SHP77 treated with DMSO at 0.1 percent for 48 hours (cell line): ENCODE results near the gene SLC35E3.

Experiments
- DNase-seq: peaks from one replicate; lab custom pipeline; 2025; lab: John Stamatoyannopoulos, UW

SLC35E3 gene

DNA sequence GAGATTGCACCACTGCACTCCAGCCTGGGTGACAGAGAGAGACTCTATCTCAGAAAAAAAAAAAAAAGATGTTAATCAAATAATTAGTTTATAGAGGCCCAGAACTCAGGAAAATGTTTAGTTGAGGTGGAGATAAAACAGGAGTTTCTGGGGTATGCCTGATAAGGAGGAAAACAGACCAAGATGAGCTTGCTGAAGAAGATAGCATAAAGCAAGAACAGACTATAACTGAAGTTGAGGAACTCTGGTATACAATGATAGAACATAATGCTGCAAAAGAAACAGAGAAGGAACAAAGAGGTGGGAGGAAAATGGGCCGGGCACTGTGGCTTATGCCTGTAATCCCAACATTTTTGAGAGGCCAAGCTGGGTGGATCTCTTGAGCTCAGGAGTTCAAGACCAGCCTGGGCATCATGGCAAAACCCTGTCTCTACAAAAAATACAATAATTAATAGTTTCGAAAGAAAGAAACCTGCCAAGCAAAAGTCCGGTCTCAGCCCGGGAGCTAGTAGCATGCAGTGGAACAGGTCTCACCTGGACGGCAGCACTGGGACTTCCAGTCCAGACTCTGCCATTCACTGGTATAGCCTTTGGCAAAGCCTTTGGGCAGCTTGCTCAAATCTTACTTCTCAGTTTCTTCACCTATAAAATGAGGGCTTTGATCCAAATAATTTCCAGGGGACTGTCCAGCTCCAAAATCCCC, 25.4 kb downstream of the SLC35E3 start:
- DNase-seq, result no peak

GRCh38 chr12:68772714-68773113, 26.7 kb downstream of the SLC35E3 start:
- DNase-seq, result no peak

DNA sequence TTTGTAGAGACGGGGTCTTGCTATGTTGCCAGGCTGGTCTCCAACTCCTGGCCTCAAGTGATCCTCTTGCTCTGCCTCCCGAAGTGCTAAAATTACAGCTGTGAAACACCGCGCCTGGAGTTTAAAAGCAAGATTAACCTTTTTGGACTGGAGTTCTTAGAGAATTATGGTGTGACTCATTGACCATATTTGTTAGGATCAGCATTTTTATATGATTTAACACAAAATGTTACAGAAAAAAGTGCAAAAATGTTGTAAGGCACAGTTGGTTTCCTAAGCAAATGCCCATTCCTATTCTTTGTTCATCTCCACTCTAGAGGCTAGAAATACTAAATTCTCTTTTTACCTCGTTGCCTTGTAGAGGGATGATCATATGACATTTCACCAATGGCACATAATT, 27.6 kb downstream of the SLC35E3 start:
- no peak for DNase-seq

- DNase-seq, result no peak
Measured at GRCh38 chr12:68775121-68775630, 29.2 kb downstream of the SLC35E3 start.

DNA sequence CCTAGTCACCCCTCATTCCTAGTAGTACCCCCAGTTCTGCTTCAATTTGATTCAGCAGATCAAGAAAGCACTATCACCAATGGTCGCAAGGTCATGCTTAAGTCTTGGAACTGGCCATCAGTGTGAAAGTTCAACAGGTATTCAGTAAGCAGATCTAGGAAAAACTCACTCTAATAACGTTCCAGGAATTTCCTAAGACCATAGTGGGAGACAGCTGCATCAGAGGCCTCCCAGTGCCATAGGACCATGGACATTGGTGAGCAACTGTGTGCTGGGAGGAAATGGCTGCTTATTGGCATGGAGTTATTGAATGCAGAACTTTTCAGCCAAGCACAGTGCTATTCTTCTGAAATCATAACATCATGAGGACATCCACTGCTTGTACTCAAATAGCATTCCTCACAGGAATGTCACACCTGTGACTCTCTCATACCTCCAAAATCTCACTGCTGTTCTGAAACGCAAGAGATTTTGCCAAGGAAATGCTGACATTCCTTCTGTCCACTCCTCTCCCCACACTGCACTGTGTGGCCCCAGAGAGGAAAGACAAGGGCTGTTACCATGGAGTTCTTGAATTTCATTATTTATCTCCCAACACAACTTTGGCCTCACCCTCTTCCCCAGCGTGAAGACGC, 31.1 kb downstream of the SLC35E3 start:
- DNase-seq, result no peak

DNA sequence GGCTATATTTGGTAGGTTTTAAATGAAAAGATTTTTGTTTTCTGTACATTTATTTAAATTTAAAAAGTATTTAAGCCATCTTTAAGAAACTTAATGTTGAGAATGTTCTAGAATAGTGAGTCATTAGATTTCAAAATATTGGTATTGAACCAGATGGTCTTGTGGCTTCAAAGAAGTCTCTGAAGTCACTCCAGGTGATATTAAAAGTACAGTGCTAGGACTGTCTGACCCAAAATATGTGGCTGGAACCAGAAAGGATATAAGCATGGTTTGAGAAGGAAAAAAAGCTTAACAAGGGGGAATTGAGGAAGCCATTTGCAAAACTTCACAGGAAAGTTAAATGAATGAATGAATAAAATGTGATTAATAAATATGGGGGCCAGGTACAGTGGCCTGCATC, 33.3 kb downstream of the SLC35E3 start:
- DNase-seq, result no peak

DNA sequence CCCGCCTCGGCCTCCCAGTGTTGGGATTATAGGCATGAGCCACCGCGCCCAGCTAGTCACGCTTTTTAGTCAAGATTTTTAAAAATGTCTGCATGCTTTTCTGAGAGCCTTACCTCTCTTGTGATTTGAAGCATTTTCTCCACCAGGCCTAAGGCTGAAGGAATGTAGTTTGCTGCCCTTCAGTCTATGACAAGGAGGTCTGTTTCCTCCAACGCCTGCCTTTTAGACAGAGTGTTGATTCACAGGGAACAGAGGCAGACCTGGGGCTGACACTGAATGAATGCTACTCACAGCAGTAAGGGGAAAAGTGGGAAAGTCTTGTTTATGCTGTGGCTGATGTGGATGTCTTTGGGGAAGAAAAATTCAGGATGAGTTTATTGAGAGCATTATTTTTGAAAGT, 34.8 kb downstream of the SLC35E3 start:
- DNase-seq, result no peak

GRCh38 chr12:68781728-68782127, 35.8 kb downstream of the SLC35E3 start:
- no peak for DNase-seq

- DNase-seq, result no peak
Measured at GRCh38 chr12:68784015-68784414, 38.0 kb downstream of the SLC35E3 start.

DNA sequence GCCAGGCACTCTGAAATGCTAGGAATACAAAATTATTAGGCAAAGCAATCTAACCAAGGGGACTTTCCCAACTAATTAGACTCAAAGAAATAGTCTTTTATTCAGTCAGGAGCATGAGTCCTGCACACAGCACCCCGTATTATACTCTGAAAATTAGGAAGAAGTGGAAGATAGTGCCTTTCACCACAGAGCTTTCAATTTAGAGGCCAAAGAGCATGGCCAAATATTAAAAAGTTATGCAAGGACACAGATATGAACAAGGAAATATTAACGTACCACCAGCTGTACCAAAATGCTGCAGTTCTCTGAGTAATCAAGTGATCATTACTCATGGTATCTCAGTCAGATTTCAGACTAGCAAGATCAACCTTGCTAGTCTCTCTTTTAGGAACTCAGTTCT, 39.4 kb downstream of the SLC35E3 start:
- no peak for DNase-seq

GRCh38 chr12:68785823-68786222, 39.8 kb downstream of the SLC35E3 start:
- DNase-seq, result no peak

DNA sequence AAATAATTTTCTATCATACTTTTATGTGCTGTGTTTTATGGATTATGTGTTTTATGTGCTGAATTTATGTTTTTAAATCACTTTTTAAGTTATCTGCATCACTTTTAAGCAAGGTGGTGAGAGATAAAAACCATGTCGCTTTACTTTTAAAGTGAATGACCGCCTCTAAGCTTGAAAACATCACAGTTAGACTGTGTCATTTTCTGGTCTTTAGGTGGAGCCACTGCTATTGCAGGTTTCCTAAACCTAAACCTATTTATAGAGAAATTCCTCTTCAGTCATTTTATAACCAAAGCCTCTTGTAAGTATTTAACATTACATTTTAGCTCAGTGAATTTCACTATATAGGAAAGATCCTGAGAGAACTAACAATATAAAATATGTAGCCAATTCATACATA, 41.0 kb downstream of the SLC35E3 start:
- no peak for DNase-seq

GRCh38 chr12:68788554-68789143, 42.7 kb downstream of the SLC35E3 start:
- DNase-seq, result no peak

DNA sequence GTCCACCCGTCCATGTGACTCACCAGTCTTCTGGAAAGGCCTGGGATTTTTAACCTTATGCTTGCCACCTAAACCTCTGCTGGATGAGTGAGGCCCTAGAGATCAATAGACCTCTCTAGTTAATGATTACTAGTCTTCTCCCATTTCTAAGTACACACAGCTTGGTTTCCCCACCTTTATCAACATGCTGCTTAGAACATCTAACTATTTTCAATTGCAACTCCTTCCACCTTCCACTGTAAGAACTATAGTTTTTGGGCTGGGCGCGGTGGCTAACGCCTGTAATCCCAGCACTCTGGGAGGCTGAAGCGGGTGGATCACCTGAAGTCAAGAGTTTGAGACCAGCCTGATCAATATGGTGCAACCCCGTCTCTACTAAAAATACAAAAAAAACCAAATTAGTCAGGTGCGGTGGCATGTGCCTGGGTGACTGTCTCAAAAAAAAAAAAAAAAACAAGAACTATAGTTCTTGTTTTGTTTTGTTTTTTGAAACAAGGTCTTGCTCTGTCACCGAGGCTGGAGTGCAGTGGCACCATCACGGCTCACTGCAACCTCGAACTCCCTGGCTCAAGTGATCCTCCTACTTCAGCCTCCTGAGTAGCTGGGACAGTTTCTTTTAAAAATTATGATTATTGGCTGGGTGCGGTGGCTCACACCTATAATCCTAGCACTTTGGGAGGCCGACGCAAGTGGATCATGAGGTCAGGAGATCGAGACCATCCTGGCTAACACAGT, 43.3 kb downstream of the SLC35E3 start:
- no peak for DNase-seq

DNA sequence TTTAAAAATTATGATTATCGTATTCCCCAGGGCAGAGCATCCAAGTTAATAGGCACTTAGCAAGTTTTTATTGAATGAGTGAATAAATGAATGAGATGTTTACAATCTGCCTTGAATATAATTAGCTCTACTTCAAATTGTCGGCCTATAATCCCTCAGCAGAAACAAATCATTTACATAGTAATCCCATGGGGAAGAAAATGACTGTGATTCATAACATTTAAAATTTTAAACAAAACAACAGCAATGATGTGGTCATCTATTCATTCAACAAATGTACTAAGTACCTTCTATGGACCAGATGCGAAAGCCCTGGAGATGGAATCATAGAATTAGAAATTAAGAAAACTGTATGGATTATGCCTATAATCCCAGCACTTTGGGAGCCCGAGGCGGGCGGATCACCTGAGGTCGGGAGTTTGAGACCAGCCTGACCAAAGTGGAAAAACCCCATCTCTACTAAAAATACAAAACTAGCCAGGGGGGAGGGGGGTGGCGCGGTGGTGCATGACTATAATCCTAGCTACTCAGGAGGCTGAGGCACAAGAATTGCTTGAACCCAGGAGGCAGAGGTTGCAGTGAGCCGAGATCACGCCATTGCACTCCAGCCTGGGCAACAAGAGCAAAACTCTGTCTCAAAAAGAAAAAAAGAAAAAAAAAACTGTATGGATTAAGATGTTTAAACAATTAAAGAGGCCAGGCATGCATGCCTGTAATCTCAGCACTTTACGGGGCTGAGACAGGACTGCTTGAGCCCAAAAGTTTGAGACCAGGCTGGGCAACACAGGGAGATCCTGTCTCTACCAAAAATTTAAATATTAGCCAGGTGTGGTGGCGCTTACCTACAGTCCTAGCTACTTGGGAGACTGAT, 44.3 kb downstream of the SLC35E3 start:
- DNase-seq, result no peak

DNA sequence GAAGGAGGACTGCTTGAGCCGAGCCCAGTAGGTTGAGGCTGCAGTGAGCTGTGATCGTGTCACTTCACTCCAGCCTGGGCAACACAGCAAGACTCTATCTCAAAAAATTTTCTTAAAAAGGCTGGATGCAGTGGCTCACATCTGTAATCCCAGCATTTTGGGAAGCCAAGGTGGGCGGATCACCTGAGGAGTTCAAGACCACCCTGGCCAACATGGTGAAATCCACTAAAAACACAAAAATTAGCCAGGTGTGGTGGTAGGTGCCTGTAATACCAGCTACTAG, 44.9 kb downstream of the SLC35E3 start:
- no peak for DNase-seq

DNA sequence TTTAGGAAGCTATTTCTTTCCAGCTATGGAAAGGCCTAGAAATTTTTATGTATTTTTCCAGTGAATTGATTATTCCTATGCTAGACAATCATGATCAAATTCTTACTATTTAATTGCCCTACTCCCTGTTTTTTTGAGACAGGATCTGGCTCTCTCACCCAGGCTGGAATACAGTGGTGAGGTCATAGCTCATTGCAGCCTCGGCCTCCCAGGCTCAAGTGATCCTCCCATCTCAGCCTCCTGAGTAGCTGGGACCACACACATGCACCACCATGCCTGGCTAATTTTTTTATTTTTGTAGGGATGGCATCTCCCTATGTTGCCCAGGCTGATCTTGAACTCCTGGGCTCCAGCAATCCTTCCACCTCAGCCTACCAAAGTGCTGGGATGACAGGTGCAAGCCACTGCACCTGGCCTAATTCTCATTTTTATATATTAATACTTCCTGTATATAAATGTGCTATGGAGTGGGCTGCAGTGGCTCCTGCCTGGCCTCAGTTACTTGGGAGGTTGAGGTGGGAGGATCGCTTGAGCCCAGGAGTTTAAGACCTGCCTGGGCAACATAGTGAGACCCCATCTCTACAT, 46.0 kb downstream of the SLC35E3 start:
- no peak for DNase-seq

DNA sequence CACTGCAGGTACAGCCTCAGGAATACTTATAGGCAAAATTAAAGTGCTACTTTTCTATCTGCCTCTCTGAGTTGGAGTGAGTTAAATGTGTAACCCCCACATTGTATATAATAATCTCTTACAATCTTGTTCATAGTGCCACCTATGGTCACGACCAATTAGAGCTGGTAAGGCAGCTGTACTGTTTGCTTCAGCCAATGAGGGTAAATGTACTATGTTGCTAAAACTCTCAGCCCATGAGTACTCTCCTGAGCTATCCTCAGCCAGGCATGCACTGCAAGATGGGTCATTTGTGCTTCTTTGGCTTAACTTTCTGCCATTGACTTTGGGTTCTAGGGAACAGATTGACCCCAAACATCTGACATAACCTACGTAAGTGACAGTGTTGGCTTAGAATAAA, 47.0 kb downstream of the SLC35E3 start:
- no peak for DNase-seq

DNA sequence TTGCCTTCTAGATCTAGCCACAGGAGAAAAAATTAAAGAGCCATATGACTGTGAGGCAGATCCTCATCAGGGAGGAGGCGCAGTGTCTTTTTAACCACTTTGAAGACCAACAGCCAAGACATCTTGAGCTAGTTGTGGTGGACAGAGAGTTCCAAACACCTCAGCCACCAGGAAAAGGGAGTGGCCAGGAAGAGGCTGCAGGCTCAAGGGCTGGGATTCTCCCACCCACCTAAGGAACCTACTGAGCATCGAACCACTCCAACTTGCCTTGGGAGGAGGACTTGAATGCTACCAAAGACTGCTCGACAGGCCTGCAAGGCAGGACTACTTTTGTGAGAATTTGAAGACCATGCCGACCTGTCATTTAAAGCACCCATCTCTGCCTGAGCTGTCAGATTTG, 47.5 kb downstream of the SLC35E3 start:
- no peak for DNase-seq

DNA sequence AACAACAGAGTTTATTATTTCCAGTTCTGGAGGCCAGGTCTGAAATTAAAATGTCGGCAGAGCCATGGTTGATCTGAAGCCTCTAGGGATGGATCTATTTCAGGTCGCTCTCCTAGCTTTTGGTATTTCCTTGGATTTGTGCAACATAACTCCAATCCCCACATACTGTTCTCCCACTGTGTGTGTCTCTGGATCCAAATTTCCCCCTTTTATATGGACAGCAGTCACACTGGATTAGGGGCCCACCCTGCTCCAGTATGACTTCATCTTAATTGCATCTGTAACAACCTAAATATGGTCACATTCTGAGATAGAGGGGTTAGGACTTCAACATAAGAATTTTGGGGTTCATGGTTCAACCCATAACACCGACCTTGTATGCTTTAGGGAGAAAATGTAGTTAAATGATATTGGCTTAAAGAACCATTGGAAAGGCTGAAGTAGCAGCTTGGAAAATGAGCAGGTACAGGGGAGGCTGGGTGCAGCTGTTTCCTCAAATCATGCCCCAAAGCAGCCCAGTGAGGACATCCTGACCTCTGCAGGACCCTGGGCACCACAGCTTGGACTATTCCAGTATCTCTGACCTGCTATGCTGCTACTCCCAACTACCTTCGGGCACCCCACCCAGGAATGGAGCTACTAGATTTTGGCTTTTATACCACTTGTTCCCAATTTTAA, 48.1 kb downstream of the SLC35E3 start:
- DNase-seq, result no peak

- no peak for DNase-seq
Measured at GRCh38 chr12:68794653-68795251, 48.8 kb downstream of the SLC35E3 start.
